Neuronal stem cell (in vitro differentiated cells): ENCODE results near the gene UNC13A.

ENCODE experiments used
- DNase-seq: peaks from one replicate; pipeline ENCODE4 v3.0.0-alpha.2; 2013; ENCODE audit warnings: low spot score
- H2AFZ ChIP-seq: one replicate; pipeline ENCODE4 v1.6.1; 2013; ENCODE audit warnings: mild to moderate bottlenecking, low read length, inconsistent platforms
- H2AK5ac ChIP-seq: 2 replicates; pipeline ENCODE4 v1.6.1; 2013; ENCODE audit warnings: low read depth, mild to moderate bottlenecking, inconsistent platforms, low read length, moderate library complexity, mixed read lengths
- H2BK120ac ChIP-seq: 2 replicates; pipeline ENCODE4 v1.6.1; 2013; ENCODE audit warnings: low read depth, mild to moderate bottlenecking, inconsistent platforms, low read length, moderate library complexity, mixed read lengths
- H2BK12ac ChIP-seq: one replicate; pipeline ENCODE4 v1.6.1; 2013; ENCODE audit warnings: low read length, inconsistent platforms
- H2BK15ac ChIP-seq: 2 replicates; pipeline ENCODE4 v1.6.1; 2013; ENCODE audit warnings: mild to moderate bottlenecking, low read length, inconsistent platforms, mixed read lengths
- H2BK5ac ChIP-seq: one replicate; pipeline ENCODE4 v1.6.1; 2013; ENCODE audit warnings: inconsistent platforms, mild to moderate bottlenecking, low read length, moderate library complexity
- H3K14ac ChIP-seq: one replicate; pipeline ENCODE4 v1.6.1; 2013; ENCODE audit warnings: low read length, inconsistent platforms
- H3K18ac ChIP-seq: 2 replicates; pipeline ENCODE4 v1.6.1; 2013; ENCODE audit warnings: low read length, inconsistent platforms
- H3K23ac ChIP-seq: 2 replicates; pipeline ENCODE4 v1.6.1; 2013; ENCODE audit warnings: low read depth, mild to moderate bottlenecking, mixed read lengths, low read length, inconsistent platforms; ENCODE audit not compliant: poor library complexity
- H3K27ac ChIP-seq: replicated peaks from 3 replicates; pipeline ENCODE4 v1.5.1; 2013; ENCODE audit warnings: low read length, inconsistent platforms
- H3K27me3 ChIP-seq, 3 experiments: 2 replicates each; pipeline ENCODE4 v1.6.1; 2013; ENCODE audit warnings: low read length in 3 of 3, mild to moderate bottlenecking in 2 of 3, inconsistent platforms in 1 of 3, low read depth in 1 of 3, mixed read lengths in 1 of 3, moderate library complexity in 1 of 3; ENCODE audit not compliant: control insufficient read depth in 3 of 3, insufficient read depth in 3 of 3
- H3K36me3 ChIP-seq, 2 donors: replicated peaks in 1 of 2; 2 replicates each; pipeline ENCODE4 v1.6.1; 2013; ENCODE audit warnings: low read length in 2 of 2; ENCODE audit not compliant: control insufficient read depth in 2 of 2, insufficient read depth in 2 of 2
- H3K4ac ChIP-seq: 2 replicates; pipeline ENCODE4 v1.6.1; 2013; ENCODE audit warnings: inconsistent platforms, mild to moderate bottlenecking, low read length, moderate library complexity
- H3K4me1 ChIP-seq, 2 donors: 1 replicate in 1 of 2; 2 replicates in 1 of 2; pipeline ENCODE4 v1.6.1; 2013; ENCODE audit warnings: low read length in 2 of 2, low read depth in 1 of 2; ENCODE audit not compliant: control insufficient read depth in 2 of 2, insufficient read depth in 1 of 2
- H3K4me2 ChIP-seq: one replicate; pipeline ENCODE4 v1.6.1; 2013; ENCODE audit warnings: mild to moderate bottlenecking, low read length, inconsistent platforms; ENCODE audit not compliant: insufficient read depth, poor library complexity, severe bottlenecking
- H3K4me3 ChIP-seq, 2 donors: 2 replicates each; pipeline ENCODE4 v1.5.1; 2013; ENCODE audit warnings: low read length in 2 of 2, mild to moderate bottlenecking in 2 of 2, inconsistent platforms in 1 of 2, moderate library complexity in 1 of 2
- H3K79me1 ChIP-seq: one replicate; pipeline ENCODE4 v1.6.1; 2013; ENCODE audit warnings: low read depth, mild to moderate bottlenecking, inconsistent platforms, low read length, moderate library complexity
- H3K9ac ChIP-seq: one replicate; pipeline ENCODE4 v1.6.1; 2013; ENCODE audit warnings: mild to moderate bottlenecking, low read depth, low read length, inconsistent platforms; ENCODE audit not compliant: poor library complexity
- H3K9me3 ChIP-seq, 2 donors: replicated peaks in 1 of 2; 2 replicates each; pipeline versions ENCODE3 to v1.6.1; 2013; ENCODE audit warnings: low read length in 2 of 2, mild to moderate bottlenecking in 2 of 2, inconsistent platforms in 1 of 2, low read depth in 1 of 2, mixed read lengths in 1 of 2, moderate library complexity in 1 of 2; ENCODE audit not compliant: control insufficient read depth in 2 of 2, insufficient read depth in 1 of 2
- H4K8ac ChIP-seq: one replicate; pipeline ENCODE4 v1.6.1; 2013; ENCODE audit warnings: low read depth, mild to moderate bottlenecking, inconsistent platforms, low read length, moderate library complexity
- H4K91ac ChIP-seq: one replicate; pipeline ENCODE4 v1.6.1; 2013; ENCODE audit warnings: low read length, low read depth, mild to moderate bottlenecking, inconsistent platforms; ENCODE audit not compliant: poor library complexity
- WGBS, 2 donors: extraction: QIAGEN DNeasy Blood & Tissue Kit; methylation state at CpG; one replicate each; pipeline ENCODE4 v1.1.7; 2013; ENCODE audit warnings: missing lambda C conversion rate in 2 of 2, mixed read lengths in 1 of 2; ENCODE audit not compliant: insufficient read length in 2 of 2, insufficient replicate concordance in 1 of 2; ENCODE audit errors: extremely low coverage in 2 of 2; 5-methylcytosine and 5-hydroxymethylcytosine counted together

The UNC13A gene

GRCh38 chr19:17633700-17634099, 54.5 kb downstream of the UNC13A start:
- H3K9ac ChIP-seq, result no peak overlapping the region
- no peak overlapping the region for H3K18ac ChIP-seq
- H3K4ac ChIP-seq, result no peak overlapping the region
- H3K9me3 ChIP-seq, result peaks cover 0 to 1% of the 10 kb centered on the region in 2 donors
- no peak overlapping the region for H3K4me2 ChIP-seq
- no peak overlapping the region for H2AK5ac ChIP-seq
- H3K79me1 ChIP-seq, result no peaks in the 10 kb centered on the region
- H2AFZ ChIP-seq, result no peak overlapping the region
- H4K8ac ChIP-seq, result no peak overlapping the region
- no peak overlapping the region for H3K23ac ChIP-seq
- DNase-seq, result no peak
- no peak overlapping the region for H3K14ac ChIP-seq
- H3K36me3 ChIP-seq, result peaks cover 0 to 25% of the 10 kb centered on the region in 2 donors
- H3K4me1 ChIP-seq, result no peaks in the 10 kb centered on the region
- WGBS, 2 donors, result 100% methylated on average over 1 of the region's 1 CpG
- no peak overlapping the region for H2BK12ac ChIP-seq
- no peaks in the 10 kb centered on the region for H3K27me3 ChIP-seq
- H2BK120ac ChIP-seq, result no peak overlapping the region
- no peak overlapping the region for H3K27ac ChIP-seq
- H4K91ac ChIP-seq, result no peak overlapping the region
- no peak overlapping the region for H2BK5ac ChIP-seq
- no peak overlapping the region for H3K4me3 ChIP-seq
- no peak overlapping the region for H2BK15ac ChIP-seq

- peaks cover 0 to 1% of the 10 kb centered on the region in 2 donors for H3K9me3 ChIP-seq
- H3K27me3 ChIP-seq, result no peaks in the 10 kb centered on the region
- H3K14ac ChIP-seq, result no peak overlapping the region
- H3K79me1 ChIP-seq, result no peaks in the 10 kb centered on the region
- peak overlapping the region; percentile 3 for H3K23ac ChIP-seq
- no peak overlapping the region for H3K4me2 ChIP-seq
- no peak overlapping the region for H3K4me3 ChIP-seq
- H4K8ac ChIP-seq, result peak overlapping the region; percentile 19
- no peaks in the 10 kb centered on the region for H3K4me1 ChIP-seq
- no CpG with 5 or more reads among the region's 9 CpGs for WGBS, 2 donors
- no peak overlapping the region for H2BK120ac ChIP-seq
- H2BK5ac ChIP-seq, result no peak overlapping the region
- H3K27ac ChIP-seq, result no peak overlapping the region
- H2AFZ ChIP-seq, result no peak overlapping the region
- no peak overlapping the region for H3K9ac ChIP-seq
- H3K36me3 ChIP-seq, result peaks cover 0 to 23% of the 10 kb centered on the region in 2 donors
- H2BK12ac ChIP-seq, result no peak overlapping the region
- no peak overlapping the region for H2AK5ac ChIP-seq
- peak overlapping the region; percentile 27 for H3K18ac ChIP-seq
- DNase-seq, result no peak
- no peak overlapping the region for H3K4ac ChIP-seq
- no peak overlapping the region for H2BK15ac ChIP-seq
- H4K91ac ChIP-seq, result no peak overlapping the region
These were observed 55.6 kb downstream of the UNC13A start for GRCh38 chr19:17632577-17632976.

- WGBS, 2 donors, result no CpG with 5 or more reads among the region's 2 CpGs
- no peak overlapping the region for H3K27ac ChIP-seq
- no peak overlapping the region for H3K18ac ChIP-seq
- H3K9me3 ChIP-seq, result peaks cover 0 to 1% of the 10 kb centered on the region in 2 donors
- no peak overlapping the region for H4K91ac ChIP-seq
- no peak overlapping the region for H4K8ac ChIP-seq
- H3K36me3 ChIP-seq, result peaks cover 0 to 13% of the 10 kb centered on the region in 2 donors
- no peak overlapping the region for H2BK15ac ChIP-seq
- no peak overlapping the region for H3K4me2 ChIP-seq
- H2BK12ac ChIP-seq, result no peak overlapping the region
- no peak overlapping the region for H3K4me3 ChIP-seq
- no peak overlapping the region for H2BK5ac ChIP-seq
- H3K23ac ChIP-seq, result no peak overlapping the region
- H3K9ac ChIP-seq, result no peak overlapping the region
- no peak overlapping the region for H2AK5ac ChIP-seq
- no peak overlapping the region for H3K4ac ChIP-seq
- H3K14ac ChIP-seq, result no peak overlapping the region
- no peaks in the 10 kb centered on the region for H3K4me1 ChIP-seq
- no peak overlapping the region for H2BK120ac ChIP-seq
- DNase-seq, result no peak
- H2AFZ ChIP-seq, result no peak overlapping the region
- no peaks in the 10 kb centered on the region for H3K27me3 ChIP-seq
- no peaks in the 10 kb centered on the region for H3K79me1 ChIP-seq
These were observed 58.4 kb downstream of the UNC13A start for GRCh38 chr19:17629760-17630159.

- no peak overlapping the region for H3K27ac ChIP-seq
- H3K27me3 ChIP-seq, result no peaks in the 10 kb centered on the region
- H3K9ac ChIP-seq, result no peak overlapping the region
- H2BK5ac ChIP-seq, result no peak overlapping the region
- peaks cover 0 to 13% of the 10 kb centered on the region in 2 donors for H3K36me3 ChIP-seq
- no peak overlapping the region for H3K4me2 ChIP-seq
- no peak overlapping the region for H3K14ac ChIP-seq
- H2BK15ac ChIP-seq, result peak overlapping the region; percentile 44
- no peaks in the 10 kb centered on the region for H3K9me3 ChIP-seq
- H3K4me1 ChIP-seq, result no peaks in the 10 kb centered on the region
- H2BK120ac ChIP-seq, result no peak overlapping the region
- no peak for DNase-seq
- H3K23ac ChIP-seq, result no peak overlapping the region
- peak overlapping the region; percentile 32 for H3K18ac ChIP-seq
- no peak overlapping the region for H3K4ac ChIP-seq
- WGBS, 2 donors, result no CpG with 5 or more reads among the region's 5 CpGs
- H2AK5ac ChIP-seq, result no peak overlapping the region
- H2BK12ac ChIP-seq, result no peak overlapping the region
- no peaks in the 10 kb centered on the region for H3K79me1 ChIP-seq
- no peak overlapping the region for H4K8ac ChIP-seq
- H2AFZ ChIP-seq, result no peak overlapping the region
- H3K4me3 ChIP-seq, result no peak overlapping the region
- no peak overlapping the region for H4K91ac ChIP-seq
These were observed 60.2 kb downstream of the UNC13A start for GRCh38 chr19:17627921-17628320.
